Coronary artery (tissue), 2 donors: ENCODE data around the gene CCNI.

Source experiments
- DNase-seq: peaks from one replicate; pipeline ENCODE4 v3.0.0-alpha.2; 2017; ENCODE audit warnings: low spot score
- H3K27ac ChIP-seq, 2 donors: fragments of 200-600 bp; sonication (generic); one replicate each; pipeline ENCODE4 v1.5.1; 2016 to 2019
- H3K4me3 ChIP-seq: fragments of 200-600 bp; sonication (generic); 2 replicates; pipeline ENCODE4 v1.5.1; 2016; ENCODE audit warnings: mild to moderate bottlenecking, moderate library complexity
- TF ChIP-seq, protein P1 (sequence below): fragments of 200-600 bp; sonication (generic); IDR thresholded peaks from one replicate; pipeline ENCODE4 v1.5.1; 2019; ENCODE audit warnings: antibody characterized with exemption

The CCNI gene

DNA sequence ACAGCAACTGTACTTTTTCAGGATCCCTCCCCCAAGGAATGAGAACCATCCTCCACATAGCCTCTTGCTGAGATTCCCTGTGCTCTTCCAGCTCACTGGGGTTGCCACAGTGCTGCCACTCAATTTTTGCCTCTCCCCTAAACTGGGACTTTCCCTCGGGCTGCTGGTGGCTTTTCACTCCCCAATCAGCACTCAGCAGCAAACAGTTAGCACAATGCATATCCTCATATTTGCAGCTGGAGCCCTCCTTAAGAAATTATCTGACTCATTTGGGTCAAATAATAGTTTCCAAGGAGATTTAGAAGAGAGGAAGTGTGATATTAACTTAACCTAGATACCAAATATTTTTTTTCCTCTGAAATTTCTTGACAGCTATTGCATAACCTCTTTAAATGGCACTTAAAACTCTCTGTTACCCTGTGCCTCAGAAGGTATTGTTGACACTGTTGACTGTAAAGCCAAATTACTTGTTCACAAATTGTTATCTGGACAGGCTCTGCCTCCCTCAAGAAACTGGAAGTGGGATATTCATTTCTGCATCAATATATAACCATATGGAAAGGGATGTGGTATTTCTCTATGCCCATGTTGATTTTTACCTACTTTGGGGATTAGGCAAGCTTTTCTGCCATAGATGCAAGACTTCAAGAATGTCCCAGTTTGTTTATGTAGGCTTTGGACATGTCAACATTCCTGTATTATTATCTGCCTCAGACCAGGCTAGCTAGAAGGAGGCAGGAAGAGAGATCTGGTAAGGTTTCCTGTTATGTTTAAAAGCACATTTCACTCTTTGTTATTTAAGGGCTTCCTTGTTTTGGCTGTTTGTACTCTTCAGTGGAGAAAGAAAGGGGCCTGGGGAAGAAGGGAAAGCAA is 68.2 kb downstream of the CCNI start:
- no peak for DNase-seq
- H3K27ac ChIP-seq, result peak overlapping the region; percentile 22 to 74
- TF ChIP-seq, protein P1, sequence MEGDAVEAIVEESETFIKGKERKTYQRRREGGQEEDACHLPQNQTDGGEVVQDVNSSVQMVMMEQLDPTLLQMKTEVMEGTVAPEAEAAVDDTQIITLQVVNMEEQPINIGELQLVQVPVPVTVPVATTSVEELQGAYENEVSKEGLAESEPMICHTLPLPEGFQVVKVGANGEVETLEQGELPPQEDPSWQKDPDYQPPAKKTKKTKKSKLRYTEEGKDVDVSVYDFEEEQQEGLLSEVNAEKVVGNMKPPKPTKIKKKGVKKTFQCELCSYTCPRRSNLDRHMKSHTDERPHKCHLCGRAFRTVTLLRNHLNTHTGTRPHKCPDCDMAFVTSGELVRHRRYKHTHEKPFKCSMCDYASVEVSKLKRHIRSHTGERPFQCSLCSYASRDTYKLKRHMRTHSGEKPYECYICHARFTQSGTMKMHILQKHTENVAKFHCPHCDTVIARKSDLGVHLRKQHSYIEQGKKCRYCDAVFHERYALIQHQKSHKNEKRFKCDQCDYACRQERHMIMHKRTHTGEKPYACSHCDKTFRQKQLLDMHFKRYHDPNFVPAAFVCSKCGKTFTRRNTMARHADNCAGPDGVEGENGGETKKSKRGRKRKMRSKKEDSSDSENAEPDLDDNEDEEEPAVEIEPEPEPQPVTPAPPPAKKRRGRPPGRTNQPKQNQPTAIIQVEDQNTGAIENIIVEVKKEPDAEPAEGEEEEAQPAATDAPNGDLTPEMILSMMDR, result no peak

DNA sequence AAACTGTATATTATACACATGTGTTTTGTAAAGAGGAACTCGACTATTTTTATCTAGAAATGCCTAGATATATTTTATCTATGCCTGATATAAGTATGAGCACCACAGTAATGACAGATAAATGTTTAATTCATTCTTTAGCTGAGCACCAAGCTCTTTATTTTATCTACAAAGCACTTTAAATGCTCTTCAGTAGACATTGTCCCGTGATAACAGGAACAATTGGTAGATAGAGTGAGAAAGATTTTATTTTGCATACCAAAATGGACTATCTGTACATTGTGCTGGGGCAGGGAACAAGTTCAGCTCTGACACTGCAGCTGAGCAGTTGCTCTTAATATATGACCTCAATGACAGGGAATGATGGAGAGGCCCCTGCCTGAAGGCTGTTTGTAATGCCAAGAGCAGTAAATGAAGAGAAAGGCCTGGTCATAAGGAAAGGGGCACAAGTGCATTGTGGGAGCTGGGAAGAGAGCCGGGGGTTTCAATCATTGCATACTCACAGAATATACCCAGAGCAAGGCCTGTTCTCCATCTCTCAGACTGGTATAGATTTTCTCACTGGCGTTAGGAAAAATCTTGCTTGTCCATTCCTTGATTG is 68.9 kb downstream of the CCNI start:
- peak overlapping the region; percentile 34 for H3K4me3 ChIP-seq
- TF ChIP-seq, protein P1, result no peak
- no peak for DNase-seq
- peak overlapping the region in 1 of 2 donors; percentile 74 for H3K27ac ChIP-seq

More for the DNA sequence above, 68.2 kb downstream of the CCNI start:
- H3K4me3 ChIP-seq, result peak overlapping the region; percentile 34

DNA sequence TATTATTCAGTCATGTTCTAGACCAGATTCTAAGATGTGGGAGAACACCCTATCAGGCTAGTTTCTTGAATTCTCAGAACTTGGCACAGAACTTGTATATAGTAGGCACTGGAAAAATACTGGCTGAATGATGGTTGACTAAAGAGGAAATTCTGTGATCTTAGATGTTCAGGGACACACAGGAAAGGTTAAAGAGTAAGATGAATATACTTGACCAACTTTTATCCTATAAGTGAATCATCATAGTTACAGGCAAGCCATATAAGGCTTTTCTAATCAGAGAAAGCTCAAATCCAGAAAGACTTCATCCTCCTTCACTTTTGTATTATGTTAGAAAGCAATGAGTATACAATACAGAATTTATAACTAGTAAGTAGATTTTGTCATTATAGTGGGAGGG is 72.4 kb downstream of the CCNI start:
- no peak overlapping the region for H3K27ac ChIP-seq
- TF ChIP-seq, protein P1, result no peak
- no peak overlapping the region for H3K4me3 ChIP-seq
- DNase-seq, result no peak

DNA sequence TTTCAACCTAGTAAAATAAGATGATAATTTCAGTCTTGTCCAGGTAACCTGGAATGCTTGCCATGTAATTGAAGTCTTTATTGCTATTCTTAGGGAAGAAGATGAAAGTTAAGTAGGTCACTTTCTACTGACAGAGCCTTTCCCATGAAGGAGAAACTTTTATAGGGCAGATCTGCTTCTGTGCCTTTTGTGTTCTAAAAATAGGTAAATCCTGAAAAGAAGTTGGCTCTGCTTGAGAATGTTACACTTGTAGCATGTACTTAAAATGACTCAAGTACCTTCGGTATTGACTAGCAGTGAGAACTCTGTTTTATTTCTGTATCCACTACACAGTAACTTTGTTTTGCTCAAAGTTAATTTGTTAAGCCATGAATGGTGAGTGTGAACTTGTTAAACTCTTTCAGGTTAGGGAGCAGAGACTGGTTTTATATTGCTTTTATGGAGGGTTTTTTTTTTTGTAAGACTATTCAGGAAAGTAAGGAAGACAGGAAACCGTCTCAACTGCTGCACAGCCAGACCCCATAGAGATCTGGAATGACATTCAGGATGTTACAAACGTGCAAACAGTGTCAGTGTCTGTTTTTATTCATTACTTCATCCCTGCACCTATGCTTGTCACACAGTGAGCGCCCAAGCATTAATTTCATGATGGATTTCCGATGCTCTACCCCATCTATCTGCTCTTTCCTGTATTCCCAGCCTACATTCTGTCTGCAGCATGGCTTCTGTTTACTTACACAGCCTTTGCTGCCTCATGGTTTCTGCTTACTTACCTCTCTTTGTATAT is 73.3 kb downstream of the CCNI start:
- TF ChIP-seq, protein P1, result no peak
- H3K27ac ChIP-seq, result peak overlapping the region in 1 of 2 donors; percentile 38

DNA sequence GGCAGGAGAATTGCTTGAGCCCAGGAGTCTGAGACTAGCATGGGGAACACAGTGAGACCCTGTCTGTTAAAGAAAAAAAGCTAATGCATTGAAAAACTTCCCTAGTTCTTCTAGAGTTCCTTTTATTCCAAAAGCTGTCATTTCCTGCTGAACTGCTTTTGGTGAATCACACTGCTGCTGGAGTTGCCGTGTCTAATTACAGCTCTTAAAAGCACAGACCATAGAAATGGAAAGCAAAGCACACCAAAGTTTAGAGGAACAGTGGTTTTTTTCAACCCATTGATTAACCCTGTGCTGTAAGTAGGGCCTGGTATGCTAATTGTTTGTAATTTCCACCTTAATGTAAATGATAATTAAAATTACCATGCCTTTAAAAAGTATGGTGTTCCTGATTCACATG is 73.9 kb downstream of the CCNI start:
- no peak for DNase-seq
- TF ChIP-seq, protein P1, result no peak
- Histone ChIP-seq H3K27ac (peak overlapping the region in 1 of 2 donors; percentile 38), H3K4me3 (peak overlapping the region; percentile 8)

More for the DNA sequence above, 73.3 kb downstream of the CCNI start:
- no peak for DNase-seq
- H3K4me3 ChIP-seq, result peak overlapping the region; percentile 8

DNA sequence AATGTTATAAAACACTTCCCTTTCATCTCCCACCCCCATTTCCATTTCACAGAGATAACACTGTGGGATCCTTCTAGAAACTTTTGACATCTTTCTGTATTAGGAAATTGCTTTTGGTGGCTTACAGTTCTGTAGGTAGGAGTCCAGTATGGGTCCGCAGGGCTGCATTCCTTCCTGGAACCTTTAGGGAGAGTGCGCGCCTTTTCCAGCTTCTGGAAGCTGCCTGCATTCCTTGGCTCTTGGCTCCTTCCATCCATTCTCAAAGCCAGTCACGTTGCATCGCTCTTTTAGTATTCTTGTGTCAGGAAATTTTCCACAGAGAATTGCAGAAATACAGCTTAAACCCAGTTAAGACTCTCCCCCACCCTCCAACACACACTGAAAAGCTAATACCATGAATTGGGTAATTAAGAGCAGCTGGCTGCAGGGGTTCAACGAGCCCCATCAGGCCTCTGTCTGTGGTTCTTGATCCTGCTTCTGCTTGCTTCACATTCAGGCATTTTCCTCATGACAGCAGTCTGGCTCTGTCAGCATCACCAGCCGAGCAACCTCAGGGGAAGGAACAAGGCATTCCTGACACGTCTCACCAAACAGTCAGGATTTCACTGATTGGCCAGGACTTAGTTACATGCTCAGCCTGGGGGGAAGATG is 77.4 kb downstream of the CCNI start:
- H3K4me3 ChIP-seq, result no peak overlapping the region
- TF ChIP-seq, protein P1, result no peak
- DNase-seq, result no peak
- no peak overlapping the region for H3K27ac ChIP-seq
